NCI-H526 (cell line): ENCODE measurements around the gene EFTUD2.
"Not testable (repeated sequence)": the region's sequence is repeated elsewhere in the genome, so short reads cannot be mapped to it uniquely, and the experiment has no call there.

ENCODE experiments used
- DNase-seq, 2 experiments: peaks; one replicate each; lab custom pipeline; 2025; lab: John Stamatoyannopoulos, UW

EFTUD2 gene

DNA sequence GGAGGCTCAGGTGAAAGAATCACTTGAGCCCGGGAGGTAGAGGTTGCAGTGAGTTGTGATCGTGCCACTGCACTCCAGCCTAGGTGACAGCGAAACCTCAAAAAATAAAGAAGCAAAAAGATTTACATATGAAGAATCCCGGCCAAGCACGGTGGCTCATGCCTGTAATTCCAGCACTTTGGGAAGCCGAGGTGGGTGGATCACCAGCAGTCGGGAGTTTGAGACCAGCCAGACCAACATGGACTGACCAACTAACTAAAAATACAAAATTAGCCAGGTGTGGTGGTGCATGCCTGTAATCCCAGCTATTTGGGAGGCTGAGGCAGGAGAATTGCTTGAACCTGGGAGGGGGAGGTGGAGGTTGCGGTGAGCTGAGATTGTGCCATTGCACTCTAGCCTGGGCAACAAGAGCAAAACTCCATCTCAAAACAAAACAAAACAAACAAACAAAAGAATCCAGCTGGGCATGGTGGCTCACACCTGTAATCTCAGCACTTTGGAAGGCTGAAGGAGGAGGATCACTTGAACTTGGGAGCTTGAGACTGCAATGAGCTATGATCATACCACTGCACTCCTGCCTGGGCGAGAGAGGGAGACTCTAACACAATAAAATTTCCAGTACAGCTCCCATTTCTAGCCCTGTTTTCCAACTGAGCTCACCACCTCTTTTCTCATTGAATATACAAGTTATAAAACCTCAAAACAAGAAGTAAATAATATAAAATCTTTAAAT, 90.4 kb downstream of the EFTUD2 start:
- DNase-seq = not testable (repeated sequence)

DNA sequence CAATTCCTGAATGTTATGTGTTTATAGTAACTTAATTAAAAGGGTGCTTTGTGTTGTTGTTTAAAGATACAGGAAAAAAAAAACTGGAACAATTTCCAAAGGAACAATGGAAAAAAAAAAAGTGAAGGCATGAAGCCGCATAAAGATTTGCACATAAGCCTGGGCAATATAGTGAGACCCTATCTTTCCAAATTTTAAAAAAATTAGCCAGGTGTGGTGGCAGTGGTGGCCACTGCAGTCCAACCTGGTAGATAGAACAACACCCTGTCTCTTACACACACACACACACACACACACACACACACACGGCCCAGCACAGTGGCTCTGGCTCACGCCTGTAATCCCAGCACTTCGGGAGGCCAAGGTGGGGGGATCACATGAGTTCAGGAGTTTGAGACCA, 91.1 kb downstream of the EFTUD2 start:
- no peak for DNase-seq

DNA sequence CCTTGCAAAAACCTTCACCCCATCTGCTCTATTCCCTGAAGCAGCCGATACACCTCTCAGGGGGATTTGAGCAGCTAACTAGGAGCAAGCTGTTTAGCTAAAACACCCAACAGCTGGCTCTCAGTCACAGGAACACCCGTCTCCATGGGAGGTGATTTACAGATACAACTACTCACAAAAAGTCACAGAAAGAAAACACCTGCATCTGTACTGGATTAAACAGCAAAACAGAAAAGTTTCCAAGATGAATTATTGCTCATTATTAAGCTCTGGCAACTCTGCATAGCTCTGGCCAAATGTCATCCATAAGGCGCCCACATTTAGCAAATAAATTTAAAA, 91.5 kb downstream of the EFTUD2 start:
- no peak for DNase-seq

DNA sequence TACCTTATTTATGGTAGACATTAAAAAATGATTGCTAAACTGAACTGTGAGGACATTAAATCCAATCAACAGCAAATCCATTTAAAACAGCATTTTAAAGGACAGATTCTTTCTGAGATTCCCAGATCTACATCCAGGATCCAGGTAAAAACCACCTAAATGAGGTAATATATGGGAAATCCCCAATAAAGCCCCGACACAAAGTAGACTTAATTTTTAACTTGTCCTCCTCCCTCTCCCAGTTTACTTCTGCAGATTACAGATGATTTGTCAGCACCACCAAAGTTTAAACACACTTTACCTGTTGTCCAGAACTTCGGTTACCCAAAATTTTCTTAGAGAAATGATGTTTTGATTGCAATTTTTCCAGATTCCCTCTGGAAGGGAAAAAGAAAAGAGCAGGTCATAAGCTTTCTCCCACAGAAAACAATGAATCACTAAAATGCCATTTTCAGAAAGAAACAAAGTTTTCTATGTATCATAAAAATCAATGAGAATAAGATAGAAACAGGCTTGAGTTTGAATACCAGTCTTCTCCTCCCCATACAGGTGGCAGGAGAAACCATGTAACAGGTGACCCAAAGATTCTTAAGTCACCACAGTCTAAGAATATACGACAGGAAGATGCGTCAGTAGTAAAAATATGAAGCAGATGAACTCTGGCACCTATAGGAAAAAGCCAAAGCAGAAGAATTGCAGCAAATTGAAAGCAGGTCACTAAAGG, 92.0 kb downstream of the EFTUD2 start:
- DNase-seq = no peak

DNA sequence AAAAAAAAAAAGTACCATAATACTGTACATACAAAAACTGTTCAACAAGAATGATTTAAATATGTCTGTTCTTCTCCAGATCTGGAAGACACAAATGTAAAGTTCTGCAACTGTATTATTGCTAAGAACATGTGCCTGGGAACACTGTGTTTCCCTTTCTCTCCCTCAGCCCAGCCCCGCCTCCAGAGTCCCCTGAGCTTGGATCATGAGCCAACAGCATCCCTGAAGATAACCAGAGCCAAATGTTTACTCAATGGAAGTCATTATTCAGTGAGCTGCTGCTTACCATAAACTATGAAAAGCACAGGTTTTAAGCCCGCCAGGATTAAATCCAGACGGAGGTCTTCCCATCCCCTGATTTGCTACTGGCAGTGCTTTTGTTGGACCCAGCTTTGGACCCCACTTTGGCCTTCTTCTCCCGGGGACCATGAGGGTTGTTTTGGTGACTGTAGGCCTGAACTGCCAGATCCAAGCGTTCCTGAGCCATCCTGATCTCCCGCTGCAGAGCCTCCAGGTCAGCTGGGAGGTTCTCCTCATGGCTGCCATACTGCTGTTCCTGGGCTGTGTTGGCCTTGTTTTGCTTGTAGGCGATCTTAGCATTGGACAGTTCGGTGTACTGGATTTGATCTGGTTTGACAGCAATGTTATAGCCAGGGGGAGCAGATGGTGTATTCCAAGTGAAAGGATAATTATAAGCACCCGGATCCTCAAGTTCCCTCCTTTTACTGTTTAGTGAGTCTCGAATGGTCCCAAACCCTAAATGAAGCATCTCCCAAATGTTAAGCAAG, 94.7 kb downstream of the EFTUD2 start:
- no peak for DNase-seq

DNA sequence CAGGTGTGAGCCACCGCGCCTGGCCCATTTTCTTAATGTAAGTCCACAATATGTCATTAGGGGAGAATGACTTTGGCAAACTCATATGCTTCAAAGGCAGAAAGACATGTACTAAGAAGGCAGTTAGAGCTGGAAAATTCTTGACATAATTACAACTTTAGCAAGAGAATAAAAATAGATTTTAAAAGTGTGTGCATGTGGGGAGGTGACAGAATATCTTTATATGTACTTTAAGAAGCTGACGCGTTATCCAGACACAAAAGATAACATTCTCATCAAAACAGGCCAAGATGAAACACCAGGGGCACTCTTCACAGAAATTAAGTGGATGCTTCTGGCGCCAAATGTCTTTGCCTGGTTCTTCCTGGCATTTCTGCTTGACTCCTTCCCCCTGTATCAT, 97.4 kb downstream of the EFTUD2 start:
- no peak for DNase-seq
